HTERT RPE-1 (cell line): ENCODE results near the gene NRSN2.
"Not testable (repeated sequence)": the region's sequence is repeated elsewhere in the genome, so short reads cannot be mapped to it uniquely, and the experiment has no call there.

ENCODE experiments used
- in situ Hi-C: fragments of 300-500 bp; cut with MboI; formaldehyde crosslinking; loops from 4 replicates; pipeline ENCODE4 v1.14.3; 2020; ENCODE audit warnings: low sequenced_read_pairs

Gene NRSN2

DNA sequence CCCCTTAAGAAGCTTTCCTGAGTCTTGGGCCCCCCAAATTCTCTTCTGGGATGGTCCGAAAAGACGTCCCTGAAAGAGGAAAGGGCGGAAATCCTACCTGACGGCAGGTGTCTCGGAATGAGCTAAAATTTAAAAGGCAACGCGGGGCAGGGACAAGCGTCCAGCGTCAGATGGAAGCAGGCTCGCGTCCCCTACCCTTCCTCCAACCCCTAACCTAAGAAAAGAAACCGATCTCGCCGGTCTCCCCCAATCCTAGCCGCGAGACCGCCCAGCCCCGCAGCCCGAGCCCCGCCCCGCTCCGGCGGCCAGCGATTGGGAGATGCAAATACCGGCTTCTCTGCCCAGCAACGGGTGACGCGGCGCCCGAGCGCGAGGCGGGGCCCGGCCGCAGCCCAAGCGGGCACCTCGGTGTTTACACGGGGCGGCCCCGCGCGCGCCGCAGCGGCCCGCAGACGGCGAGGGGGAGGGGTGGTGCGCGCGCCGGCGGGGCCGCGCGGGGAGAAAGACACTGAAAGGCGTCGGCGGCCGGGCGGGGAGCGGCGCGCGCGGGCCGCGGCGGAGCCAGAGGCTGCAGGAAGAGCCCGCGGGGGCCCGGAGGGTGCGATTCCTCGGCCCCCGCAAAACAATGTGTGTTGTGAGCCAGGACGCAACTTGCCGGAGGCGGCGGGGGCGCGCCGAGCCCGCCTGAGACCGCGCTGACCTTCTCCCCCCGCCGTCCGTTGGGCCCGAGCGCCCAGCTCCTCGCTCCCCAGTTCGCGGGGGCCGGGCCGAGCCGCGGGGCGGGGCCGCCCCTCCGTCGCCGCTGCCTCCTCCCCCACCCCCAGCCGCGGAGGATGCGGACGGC lies 21.6 kb upstream of the NRSN2 start, which contains the start of gene SOX12:
TSS of gene SOX12 (plus strand) at position 508 of the 844 bp plus-strand sequence. CDS start 373 bp downstream, outside the sequence.
- in situ Hi-C loops, result no loop called here

DNA sequence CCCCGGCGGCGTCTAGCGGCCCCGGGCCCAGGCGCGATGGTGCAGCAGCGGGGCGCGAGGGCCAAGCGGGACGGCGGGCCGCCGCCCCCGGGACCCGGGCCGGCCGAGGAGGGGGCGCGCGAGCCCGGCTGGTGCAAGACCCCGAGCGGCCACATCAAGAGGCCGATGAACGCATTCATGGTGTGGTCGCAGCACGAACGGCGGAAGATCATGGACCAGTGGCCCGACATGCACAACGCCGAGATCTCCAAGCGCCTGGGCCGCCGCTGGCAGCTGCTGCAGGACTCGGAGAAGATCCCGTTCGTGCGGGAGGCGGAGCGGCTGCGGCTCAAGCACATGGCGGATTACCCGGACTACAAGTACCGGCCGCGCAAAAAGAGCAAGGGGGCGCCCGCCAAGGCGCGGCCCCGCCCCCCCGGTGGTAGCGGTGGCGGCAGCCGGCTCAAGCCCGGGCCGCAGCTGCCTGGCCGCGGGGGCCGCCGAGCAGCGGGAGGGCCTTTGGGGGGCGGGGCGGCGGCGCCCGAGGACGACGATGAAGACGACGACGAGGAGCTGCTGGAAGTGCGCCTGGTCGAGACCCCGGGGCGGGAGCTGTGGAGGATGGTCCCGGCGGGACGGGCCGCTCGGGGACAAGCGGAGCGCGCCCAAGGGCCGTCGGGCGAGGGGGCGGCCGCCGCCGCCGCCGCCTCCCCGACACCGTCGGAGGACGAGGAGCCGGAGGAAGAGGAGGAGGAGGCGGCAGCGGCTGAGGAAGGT lies 20.8 kb upstream of the NRSN2 start:
- in situ Hi-C loops, result no loop called here

DNA sequence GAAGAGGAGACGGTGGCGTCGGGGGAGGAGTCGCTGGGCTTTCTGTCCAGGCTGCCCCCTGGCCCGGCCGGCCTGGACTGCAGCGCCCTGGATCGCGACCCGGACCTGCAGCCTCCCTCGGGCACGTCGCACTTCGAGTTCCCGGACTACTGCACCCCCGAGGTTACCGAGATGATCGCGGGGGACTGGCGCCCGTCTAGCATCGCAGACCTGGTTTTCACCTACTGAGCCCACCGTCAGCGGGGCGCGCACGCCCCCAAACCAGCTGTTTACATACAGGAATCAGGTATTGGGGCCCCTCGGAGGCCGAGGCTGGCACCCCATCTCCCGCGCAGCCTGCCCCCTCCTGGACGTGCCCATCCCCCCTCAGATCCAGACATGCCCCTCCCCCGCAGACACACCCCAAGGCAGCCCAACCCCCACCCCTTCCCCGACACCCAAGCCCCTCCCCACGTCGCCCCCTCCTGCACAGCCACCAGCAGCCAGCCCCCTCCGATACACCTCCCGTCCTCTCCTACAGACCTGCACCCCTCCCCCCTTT lies 20.2 kb upstream of the NRSN2 start:
- in situ Hi-C loops, result no loop called here

DNA sequence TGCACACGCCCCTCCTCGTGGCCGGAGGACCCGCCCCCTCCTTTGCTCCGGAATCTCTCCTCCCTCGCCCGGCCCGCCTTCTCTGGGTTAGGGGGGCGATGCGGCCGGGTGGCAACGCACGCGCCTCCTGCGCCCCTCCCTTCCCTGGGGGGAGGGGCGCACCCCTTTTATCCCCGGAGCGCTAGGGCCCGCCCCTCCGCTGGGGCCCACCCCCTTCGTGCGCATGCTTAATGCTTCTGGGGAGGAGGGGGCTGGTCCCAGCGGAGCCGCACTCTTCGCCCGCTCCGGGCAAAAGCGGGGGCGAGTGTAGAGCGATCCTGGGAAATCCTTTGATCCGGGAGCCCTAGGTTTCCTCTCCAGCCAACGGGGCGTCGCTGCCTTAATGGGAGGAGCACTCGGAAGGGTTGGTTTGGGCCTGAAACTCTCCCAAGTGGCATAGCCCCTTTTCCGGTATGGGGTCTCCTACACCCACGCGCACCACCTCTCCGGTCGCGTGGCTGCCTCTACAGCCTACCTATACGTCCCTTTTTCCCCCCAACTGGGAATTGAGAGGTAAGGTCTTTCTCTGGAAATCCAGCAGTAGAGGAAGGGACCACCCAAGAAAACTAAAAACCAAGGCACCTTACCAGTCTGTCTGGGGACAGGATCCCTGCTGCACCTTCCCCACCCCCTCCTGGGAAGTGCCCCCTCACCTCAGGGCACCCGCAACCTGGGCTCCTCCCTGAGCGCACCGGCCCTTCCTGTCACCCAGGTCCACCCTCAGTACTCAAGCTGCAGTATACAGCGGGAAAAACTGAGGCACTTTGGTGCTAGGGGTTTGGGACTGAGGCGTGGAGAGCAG lies 19.5 kb upstream of the NRSN2 start:
- in situ Hi-C loops, result no loop called here

DNA sequence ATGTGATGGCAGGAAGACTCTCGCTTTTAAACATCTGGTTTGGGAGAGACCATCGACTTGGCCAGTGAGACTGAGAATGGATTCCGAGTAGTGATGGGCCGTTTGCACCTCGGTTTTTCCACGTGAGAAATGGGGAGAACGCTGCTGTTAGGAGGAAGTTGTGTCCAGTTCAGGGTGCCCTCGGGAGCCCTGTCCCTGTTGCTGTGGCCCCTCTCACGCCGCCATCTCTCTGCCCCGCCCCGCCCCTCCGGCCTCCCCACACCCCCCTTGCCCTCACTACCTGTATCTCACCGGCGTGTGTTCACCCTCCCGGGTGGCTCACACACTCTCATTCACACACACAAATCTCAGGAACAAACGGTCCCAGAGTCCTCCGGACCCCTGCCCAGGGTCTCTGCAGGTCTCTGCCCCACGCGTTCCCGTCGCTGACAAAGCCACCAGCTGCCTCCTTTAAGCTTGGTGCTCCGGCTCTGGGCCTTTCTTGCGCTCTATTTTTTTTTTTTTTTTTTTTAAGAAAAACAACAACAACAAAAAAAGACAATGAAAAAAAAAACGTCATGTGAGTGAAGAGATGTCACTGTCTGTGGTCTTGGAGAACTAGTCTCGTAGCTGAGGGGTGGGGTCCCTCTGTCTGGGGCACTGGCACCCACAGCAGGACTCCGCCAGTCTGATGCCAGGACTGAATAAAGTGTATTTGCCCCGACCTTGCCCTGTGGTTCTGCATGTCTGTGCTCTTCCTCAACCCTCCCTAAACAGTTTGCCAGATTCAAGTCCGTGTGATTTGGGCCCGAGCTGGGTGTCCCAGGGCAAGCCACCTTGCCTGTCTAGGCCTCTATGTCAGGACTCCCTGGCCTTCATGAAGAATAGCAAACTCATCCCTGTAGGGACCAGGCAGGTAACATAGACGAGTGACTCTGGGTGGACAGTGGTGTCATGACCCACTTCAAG lies 18.6 kb upstream of the NRSN2 start:
- in situ Hi-C loops, result no loop called here

DNA sequence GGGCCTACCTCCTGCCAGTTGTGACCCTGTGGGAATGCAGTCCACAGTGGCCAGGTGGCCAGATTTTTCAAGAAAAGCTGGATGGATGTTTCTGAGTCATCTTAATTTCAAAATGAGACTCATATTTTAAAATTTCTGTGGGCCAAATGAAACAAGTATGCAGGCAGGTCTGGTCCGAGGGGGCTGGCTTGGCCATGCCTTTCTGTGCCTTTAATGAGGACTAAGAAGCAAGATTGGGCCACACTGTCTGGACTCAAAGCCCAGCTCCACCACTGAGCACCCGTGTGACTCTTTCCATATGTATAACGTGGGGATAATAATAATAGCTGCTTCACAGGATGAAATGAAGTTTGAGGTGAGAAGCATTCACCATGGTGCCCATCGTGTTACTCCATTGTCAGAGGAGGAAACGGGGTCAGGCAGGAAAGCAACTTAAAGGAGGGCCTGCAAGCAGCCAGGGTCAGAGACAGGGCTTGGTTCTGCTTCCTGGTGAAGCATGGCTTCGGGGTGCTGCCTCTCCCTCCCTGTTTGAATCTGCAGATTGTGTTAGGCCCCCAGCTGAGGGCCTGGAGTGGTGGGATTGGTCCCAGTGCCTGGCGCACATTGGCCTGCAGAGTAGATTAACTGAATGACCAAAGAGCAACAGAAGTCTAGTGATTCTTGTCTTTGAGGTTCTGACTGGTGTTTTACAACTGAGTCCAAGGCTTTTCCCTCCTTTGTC lies 17.8 kb upstream of the NRSN2 start:
- in situ Hi-C loops, result no loop called here

DNA sequence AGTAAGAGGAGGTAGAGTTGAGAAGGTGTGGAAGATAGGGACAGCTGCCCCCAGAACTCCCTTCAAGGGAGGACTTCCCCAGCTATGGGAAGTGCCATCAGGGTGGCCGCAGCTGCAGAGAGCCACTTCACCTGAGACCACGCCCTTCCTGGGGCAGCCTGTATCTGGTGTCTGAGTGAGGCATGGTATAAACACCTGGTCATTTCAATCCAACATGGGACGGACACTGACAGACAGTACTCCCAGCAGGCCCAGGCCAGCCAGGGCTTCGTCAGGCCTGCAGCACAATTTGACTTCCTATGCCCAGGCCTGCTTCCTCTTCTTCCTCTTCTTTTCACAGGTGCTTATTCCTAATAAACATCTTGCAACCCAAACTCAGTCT lies 17.1 kb upstream of the NRSN2 start:
- in situ Hi-C loops, result no loop called here

DNA sequence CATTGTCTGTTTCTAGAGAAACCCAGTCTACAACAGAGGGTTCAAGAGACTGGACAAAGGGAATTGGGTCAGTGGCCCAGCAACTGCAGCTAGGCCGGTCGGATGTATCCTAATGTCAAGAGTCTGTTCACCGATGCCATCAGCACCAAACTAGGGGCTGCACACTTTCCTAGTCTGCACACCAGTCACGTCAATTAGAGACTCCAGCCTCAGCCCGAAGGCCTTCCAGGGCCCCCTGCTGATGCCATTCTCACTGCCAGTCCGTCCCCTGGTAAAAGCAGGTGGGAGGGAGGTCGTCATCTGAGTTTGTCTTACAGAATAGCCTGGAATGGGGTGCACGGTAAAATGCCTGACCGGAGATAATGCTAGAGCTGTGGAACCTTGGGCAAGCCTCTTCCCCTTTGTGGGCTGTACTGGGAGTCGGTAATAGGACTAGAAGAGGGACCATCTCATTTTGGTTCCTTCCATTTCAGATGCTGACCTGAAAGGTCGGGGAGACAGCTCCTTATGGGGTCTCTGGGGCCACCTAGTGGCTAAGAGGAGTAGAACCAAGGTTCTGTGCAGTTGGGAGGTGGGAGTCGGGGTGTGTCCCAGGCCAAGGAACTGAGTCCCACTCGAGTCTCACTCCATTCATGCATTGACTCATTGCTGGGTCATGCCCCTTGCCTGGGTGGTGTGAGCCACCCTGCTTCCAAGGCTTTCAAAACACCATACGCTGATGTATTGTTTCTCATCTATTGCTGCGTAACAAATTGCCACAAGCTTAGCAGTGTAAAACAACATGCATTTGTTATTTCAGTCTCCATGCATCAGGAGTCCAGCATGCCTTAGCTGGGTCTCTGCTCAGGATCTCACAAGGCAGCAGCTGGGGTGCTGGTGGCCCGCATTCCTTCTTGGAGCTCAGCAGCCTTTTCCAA lies 16.4 kb upstream of the NRSN2 start:
- in situ Hi-C loops, result no loop called here

DNA sequence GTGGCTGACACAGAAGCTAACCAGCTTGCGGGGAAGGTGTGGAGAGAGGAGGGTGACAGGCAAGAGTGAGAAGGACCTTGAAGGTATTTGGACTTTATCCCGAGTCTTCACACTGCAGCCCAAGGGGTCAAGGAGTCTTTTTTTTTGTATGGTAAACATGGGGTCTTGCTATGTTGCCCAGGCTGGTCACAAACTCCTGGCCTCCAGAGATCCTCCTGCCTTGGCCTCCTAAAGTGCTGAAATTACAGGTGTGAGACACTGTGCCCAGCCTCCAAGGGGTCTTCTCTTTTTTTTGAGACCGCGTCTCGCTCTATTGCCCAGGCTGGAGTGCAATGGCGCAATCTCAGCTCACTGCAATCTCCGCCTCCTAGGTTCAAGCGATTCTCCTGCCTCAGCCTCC lies 12.3 kb upstream of the NRSN2 start:
- in situ Hi-C loops, result no loop called here

DNA sequence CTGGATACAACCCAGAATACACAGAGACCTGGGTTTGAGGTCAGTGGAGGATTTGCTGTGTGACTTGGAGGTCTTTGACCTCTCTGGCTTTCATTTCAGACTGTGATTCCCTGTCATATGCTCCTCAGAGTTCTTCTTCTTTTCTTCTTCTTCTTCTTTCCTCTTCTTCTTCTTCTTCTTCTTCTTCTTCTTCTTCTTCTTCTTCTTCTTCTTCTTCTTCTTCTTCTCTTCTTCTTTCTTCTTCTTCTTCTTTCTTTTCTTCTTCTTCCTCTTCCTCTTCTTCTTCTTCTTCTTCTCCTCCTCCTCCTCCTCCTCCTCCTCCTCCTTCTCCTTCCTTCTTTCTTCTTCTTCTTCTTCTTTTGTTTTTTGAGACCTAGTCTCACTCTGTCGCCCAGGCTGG lies 10.9 kb upstream of the NRSN2 start:
- in situ Hi-C loops, result not testable (repeated sequence)

DNA sequence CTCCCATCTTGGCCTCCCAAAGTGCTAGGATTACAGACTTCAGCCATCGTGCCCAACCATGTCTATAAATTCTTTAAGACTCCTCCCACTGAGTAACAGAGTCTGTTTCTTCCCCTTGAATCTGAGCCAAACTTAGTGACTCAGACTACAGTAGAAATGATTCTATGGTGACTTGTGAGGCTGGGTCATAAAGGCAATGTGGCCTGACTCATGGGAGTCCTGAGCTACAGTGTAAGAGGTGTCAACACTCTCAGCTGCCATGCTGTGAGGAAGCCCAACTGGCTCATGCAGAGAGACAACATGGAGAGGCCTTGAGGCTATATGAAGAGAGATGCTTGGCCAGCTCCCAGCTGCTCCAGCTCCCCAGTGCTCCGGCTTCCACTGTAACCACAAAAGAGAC lies 5.2 kb upstream of the NRSN2 start:
- in situ Hi-C loops, result no loop called here

DNA sequence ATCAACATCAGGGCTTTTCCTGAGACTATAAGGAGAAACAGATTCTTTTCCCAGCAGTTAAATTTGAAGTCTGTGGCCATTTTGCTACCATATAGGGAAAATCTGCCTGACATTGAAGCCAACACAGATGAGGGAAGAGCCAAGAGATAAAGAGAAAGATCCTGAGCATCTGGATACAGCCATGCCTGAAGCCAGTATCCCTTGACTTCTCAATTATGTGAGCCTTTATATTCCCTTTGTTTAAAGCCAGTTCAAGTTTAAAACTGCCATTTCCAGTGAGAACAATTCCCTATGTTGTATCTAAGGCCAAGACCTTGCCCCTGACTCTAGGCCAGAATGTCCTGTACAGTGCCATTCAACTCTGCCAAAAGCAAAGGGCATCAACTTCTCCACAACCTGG lies 3.8 kb upstream of the NRSN2 start:
- in situ Hi-C loops, result no loop called here

DNA sequence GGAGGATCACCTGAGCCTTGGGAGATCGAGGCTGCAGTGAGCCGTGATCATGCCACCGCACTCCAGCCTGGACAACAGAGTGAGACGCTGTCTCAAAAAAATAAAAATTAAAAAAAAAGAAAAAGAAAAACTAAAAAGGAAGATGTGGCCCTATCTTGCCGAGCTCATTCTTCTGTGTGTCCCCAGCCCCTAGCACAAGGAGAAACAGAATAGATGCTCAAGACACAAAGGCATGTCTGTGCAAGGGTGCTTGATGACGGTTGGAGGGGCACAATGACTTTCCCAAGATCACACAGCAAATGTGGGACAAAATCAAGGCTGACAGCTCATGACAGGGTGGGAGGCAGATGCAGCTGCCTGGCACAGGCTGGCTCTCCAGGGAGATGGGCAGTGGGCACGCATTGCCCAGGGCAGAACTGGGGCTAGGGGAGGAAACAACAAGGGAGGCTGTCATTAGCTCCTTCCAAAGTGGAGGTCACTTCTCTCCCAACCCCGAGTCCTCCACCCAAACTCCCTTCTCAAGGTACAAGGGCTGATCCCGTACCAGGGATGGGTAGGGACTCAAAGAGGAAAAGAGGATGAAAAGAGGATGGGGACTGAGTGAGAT lies 775 bp upstream of the NRSN2 start:
- in situ Hi-C loops, result no loop called here

DNA sequence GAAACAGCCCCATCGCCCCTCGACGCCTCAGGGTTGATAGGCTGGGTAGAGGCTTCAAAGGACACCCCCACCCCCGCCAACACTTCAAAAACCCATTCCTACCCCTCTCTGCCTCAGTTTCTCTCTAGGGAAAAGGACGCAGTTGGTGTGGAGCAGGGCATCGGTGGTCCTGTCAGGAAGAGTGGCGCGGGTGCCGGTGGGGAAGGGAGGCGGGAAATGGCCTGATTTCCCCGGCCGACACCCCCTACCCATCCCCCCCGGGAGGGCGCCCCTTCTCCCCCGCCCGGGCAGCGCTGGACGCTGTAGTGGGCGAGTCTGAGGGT lies 367 bp downstream of the NRSN2 start:
- in situ Hi-C loops, result no loop called here

DNA sequence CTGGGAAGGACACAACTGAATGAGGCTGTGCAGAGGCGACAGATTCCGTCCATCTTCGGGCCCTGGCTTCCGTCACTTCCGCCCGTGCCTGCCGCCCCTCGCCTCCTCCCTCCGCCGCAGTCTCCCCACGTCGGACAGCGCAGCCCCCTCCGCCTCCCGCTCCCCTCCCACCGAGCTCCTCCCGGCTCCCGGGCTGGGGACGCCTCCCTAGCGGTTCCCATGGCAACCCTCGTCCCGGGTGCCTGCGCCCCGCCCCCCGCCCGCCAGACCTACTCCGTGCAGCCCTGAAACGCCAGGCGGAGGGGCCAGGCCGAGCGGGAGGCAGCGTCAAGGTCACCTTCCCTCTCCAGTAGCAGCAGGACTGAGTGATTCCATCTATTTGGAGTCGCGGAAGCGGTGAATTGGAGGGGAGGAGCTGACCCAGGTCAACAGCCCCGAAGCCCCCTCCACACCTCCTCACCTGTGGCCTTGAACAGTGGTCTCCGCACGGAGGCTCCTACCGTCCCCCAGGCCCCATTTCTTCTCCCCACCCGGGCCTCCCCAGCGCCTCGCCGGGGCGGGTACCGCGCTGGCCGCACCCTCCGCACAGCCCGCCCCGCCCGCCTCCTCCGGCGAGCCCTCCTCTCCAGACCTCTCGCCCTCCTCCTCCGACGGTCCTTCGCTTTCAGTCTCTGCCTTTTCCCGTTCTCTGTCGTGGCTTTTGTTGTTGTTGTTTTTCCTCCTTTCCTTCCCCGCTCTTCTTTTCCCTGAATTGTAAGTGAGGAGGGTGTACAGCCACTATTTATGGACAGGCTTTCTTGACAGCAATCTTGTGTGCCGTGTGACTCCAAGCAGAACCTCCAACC lies 951 bp downstream of the NRSN2 start:
- in situ Hi-C loops, result no loop called here

DNA sequence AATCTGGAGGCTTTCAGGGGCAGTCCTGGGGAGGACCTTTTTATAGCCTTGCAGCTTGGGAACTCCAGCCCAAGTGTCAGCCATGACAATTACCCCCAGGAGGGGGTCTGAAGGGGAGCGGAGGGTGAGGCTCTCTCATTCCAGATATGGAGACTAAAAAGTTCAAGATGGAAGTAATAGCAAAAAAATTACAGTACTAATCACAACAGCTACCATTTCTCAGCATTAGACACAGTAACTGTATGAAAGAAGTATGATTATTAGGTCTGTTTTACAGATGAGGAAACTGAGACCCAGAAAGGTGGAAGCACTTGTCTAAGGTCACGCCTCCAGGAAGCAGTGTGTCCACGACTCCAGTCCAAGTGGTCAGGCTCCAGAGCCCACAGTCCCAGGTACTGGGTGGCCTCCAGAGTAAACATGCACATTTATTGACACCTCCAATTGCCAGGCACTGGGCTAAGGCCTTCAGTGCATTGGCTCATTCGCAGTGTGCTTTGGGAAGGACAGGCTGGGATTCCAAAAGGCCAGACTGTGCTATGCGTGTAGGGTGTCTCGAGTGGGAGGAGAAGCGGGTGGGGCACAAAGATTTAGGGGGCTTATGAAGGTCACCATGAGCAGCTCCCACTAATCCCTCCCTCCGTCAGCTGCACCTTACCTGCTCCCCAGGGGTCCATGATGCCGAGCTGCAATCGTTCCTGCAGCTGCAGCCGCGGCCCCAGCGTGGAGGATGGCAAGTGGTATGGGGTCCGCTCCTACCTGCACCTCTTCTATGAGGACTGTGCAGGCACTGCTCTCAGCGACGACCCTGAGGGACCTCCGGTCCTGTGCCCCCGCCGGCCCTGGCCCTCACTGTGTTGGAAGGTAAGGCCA lies 2.3 kb downstream of the NRSN2 start:
- in situ Hi-C loops, result no loop called here
